Measurements from ENCODE around the gene VANGL2. TPM values are rescaled to one million over a fixed set of nuclear protein-coding genes. Genes with fewer than 3 reads are reported as not detected.
A peak's percentile ranks its signal among the peaks of the same experiment; 100 is the strongest.

Gene VANGL2
- total and polyA plus RNA-seq, 9 of the 15 experiments (the other 6 are each of a cell fraction or from before 2014, with no cell fraction given), result 0.28 to 4.0 (median 0.98) TPM

DNA sequence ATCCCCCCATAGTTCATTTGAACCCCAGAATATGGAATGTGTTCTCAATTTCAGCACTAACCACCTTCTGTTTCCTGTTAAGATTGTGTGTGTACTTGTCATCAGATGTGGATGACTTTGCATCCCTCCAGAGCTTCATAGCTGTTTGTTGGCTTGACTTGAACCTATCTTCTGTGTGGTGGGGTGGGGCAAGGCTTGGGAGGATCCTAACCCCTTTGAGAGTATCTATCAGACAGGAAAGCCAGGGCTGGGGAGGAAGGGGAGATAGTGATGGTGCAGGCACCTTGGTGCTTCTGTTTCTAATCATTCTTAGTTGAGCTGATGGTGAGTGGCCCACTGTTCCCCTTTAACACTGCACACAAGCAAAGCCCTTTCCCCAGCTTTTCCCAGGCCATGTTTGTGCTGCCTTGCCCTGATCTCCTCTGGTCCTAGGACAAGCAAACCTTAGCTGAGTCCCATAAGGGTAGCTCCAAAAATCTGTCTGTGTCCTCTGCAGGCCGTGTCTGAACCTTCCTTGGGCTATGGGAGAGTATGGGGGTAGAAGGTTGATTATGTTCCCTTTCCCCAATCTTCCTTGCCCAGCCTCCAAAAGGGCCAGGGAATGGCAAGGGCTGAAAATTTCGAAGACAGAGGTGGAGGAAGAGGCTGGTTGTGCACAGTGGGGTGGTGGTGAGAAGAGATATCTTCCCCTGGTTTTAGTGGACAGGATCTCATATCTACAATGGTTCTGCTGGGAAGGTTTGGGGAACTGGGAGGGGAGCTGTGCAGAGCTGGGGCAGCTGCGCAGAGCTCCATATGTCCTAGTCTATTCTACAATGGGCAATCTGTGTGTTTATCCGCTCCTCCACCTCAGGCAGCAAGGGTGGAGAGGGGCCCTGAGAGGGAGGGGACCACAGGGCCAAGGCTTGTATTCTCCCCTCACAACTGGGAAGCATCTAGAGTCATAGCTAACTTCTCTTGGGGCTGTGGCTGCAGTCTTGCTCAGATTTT lies 32.1 kb upstream of the VANGL2 start (continued):
- TF ChIP-seq TSC22D4 (tag; IDR thresholded peaks at IDR 0.05) (no peak), FOXK1 (CRISPR knock-in tag; IDR thresholded peaks at IDR 0.05; ENCODE audit: borderline replicate concordance) (peak; percentile 69; the same call in 1 of the 2 replicates), CHCHD3 (CRISPR knock-in tag; IDR thresholded peaks at IDR 0.05) (no peak), ZNF431 (CRISPR knock-in tag; IDR thresholded peaks at IDR 0.05) (no peak; the same call in 1 of the 2 replicates), EP400 (IDR thresholded peaks at IDR 0.05) (0 out of 2 replicates have a peak, but pooled peaks have one; percentile 17), SMARCA4 (IDR thresholded peaks at IDR 0.05) (peak; percentile 38; the same call in 1 of the 2 replicates), UBTF (IDR thresholded peaks at IDR 0.05; ENCODE audit: borderline replicate concordance in 1 of 2, low read depth in 2 of 2, low read length in 2 of 2) (peak in 1 of 2 experiments; percentile 37; a peak in 1 of 4 replicates), BRCA1 (IDR thresholded peaks at IDR 0.05) (no peak), BRCA1 (CRISPR knock-in tag; IDR thresholded peaks at IDR 0.05) (no peak), ELK3 (CRISPR knock-in tag; IDR thresholded peaks at IDR 0.05) (no peak)
- TF ChIP-seq, protein P1, sequence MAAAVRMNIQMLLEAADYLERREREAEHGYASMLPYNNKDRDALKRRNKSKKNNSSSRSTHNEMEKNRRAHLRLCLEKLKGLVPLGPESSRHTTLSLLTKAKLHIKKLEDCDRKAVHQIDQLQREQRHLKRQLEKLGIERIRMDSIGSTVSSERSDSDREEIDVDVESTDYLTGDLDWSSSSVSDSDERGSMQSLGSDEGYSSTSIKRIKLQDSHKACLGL (CRISPR knock-in tag; IDR thresholded peaks at IDR 0.05; ENCODE audit: borderline replicate concordance, poor library complexity, severe bottlenecking), result no peak
- TF ChIP-seq, protein P2, sequence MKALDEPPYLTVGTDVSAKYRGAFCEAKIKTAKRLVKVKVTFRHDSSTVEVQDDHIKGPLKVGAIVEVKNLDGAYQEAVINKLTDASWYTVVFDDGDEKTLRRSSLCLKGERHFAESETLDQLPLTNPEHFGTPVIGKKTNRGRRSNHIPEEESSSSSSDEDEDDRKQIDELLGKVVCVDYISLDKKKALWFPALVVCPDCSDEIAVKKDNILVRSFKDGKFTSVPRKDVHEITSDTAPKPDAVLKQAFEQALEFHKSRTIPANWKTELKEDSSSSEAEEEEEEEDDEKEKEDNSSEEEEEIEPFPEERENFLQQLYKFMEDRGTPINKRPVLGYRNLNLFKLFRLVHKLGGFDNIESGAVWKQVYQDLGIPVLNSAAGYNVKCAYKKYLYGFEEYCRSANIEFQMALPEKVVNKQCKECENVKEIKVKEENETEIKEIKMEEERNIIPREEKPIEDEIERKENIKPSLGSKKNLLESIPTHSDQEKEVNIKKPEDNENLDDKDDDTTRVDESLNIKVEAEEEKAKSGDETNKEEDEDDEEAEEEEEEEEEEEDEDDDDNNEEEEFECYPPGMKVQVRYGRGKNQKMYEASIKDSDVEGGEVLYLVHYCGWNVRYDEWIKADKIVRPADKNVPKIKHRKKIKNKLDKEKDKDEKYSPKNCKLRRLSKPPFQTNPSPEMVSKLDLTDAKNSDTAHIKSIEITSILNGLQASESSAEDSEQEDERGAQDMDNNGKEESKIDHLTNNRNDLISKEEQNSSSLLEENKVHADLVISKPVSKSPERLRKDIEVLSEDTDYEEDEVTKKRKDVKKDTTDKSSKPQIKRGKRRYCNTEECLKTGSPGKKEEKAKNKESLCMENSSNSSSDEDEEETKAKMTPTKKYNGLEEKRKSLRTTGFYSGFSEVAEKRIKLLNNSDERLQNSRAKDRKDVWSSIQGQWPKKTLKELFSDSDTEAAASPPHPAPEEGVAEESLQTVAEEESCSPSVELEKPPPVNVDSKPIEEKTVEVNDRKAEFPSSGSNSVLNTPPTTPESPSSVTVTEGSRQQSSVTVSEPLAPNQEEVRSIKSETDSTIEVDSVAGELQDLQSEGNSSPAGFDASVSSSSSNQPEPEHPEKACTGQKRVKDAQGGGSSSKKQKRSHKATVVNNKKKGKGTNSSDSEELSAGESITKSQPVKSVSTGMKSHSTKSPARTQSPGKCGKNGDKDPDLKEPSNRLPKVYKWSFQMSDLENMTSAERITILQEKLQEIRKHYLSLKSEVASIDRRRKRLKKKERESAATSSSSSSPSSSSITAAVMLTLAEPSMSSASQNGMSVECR (CRISPR knock-in tag; IDR thresholded peaks at IDR 0.05), result no peak

Measured in K562 (cell line).